Endothelial cell of umbilical vein (primary cell): ENCODE results near the gene OSBPL8. TPM values are rescaled to one million over a fixed set of nuclear protein-coding genes. Genes with fewer than 3 reads are reported as not detected.

Source experiments
- BruUV-seq: library from RNA; stranded (reverse); fragments of 400-500 nt; replicated peaks from 2 replicates; lab custom pipeline; 2021; lab: Mats Ljungman, UMichigan
- CTCF ChIA-PET: fragments of 300-600, 350-600 bp; sonication (Branson Sonifier 250); formaldehyde crosslinking; loops from one replicate; lab custom pipeline; 2021; ENCODE audit warnings: antibody characterized with exemption, inconsistent platforms; lab: Charles Lee
- POLR2A ChIA-PET: fragments of 300-600, 350-600 bp; sonication (Branson Sonifier 250); formaldehyde crosslinking; loops from one replicate; lab custom pipeline; 2021; ENCODE audit warnings: antibody characterized with exemption, inconsistent platforms; lab: Charles Lee
- DNase-seq: peaks from one replicate; pipeline ENCODE4 v3.0.0-alpha.2; 2011; ENCODE audit warnings: low read depth, low spot score
- FAIRE-seq: peaks from 2 replicates; lab custom pipeline; 2011; peaks lifted over from hg19 to GRCh38; lab: Jason Lieb, UNC
- H2AFZ ChIP-seq: 2 replicates; pipeline ENCODE4 v1.6.0; 2012; ENCODE audit warnings: low read depth, low read length, control low read depth, inconsistent platforms
- H3K27ac ChIP-seq: 2 replicates; pipeline ENCODE4 v1.5.1; 2011; ENCODE audit warnings: low read depth, mild to moderate bottlenecking, control low read depth, low read length, moderate library complexity; ENCODE audit not compliant: insufficient read depth
- H3K27me3 ChIP-seq, 2 experiments: 2 replicates each; pipeline versions ENCODE4 v1.6.0 to v1.6.1; 2011; ENCODE audit warnings: low read length in 2 of 2, mixed read lengths in 1 of 2; ENCODE audit not compliant: control insufficient read depth in 2 of 2, insufficient read depth in 2 of 2
- H3K36me3 ChIP-seq, 2 experiments: 2 replicates in 1 of 2; 3 replicates in 1 of 2; pipeline ENCODE4 v1.5.1; 2011; ENCODE audit warnings: low read length in 2 of 2, mild to moderate bottlenecking in 1 of 2, moderate library complexity in 1 of 2; ENCODE audit not compliant: control insufficient read depth in 2 of 2, insufficient read depth in 2 of 2; ENCODE audit errors: extremely low read depth in 1 of 2
- H3K4me1 ChIP-seq: 3 replicates; pipeline ENCODE4 v1.5.1; 2011; ENCODE audit warnings: mild to moderate bottlenecking, low read length; ENCODE audit not compliant: control insufficient read depth, insufficient read depth; ENCODE audit errors: extremely low read depth
- H3K4me2 ChIP-seq: 2 replicates; pipeline ENCODE4 v1.6.1; 2011; ENCODE audit warnings: low read length, control low read depth, mixed read lengths; ENCODE audit not compliant: insufficient read depth
- H3K4me3 ChIP-seq, 3 experiments: fragments of 200-600 bp in 1 of 3; sonication (generic), shearing (Covaris generic) in 1 of 3; replicated peaks in 1 of 3; 2 replicates each; pipeline ENCODE4 v1.5.1; 2011 to 2016; ENCODE audit warnings: control low read depth in 3 of 3, low read length in 3 of 3, mild to moderate bottlenecking in 2 of 3, inconsistent platforms in 1 of 3, low read depth in 1 of 3, moderate library complexity in 1 of 3; ENCODE audit not compliant: insufficient read depth in 1 of 3
- H3K79me2 ChIP-seq: 2 replicates; pipeline ENCODE4 v1.6.0; 2012; ENCODE audit warnings: low read length, inconsistent platforms; ENCODE audit not compliant: control insufficient read depth, insufficient read depth
- H3K9ac ChIP-seq: replicated peaks from 2 replicates; pipeline ENCODE3; 2011; ENCODE audit warnings: low read length, control low read depth; ENCODE audit not compliant: insufficient read depth; ENCODE audit errors: extremely low read depth
- H3K9me1 ChIP-seq: replicated peaks from 3 replicates; pipeline ENCODE4 v1.6.0; 2011; ENCODE audit warnings: mild to moderate bottlenecking, low read length; ENCODE audit not compliant: control insufficient read depth, insufficient read depth; ENCODE audit errors: extremely low read depth
- H3K9me3 ChIP-seq: replicated peaks from 2 replicates; pipeline ENCODE4 v1.5.1; 2012; ENCODE audit warnings: low read length, inconsistent platforms; ENCODE audit not compliant: control insufficient read depth, insufficient read depth
- H4K20me1 ChIP-seq: replicated peaks from 2 replicates; pipeline ENCODE3; 2011; ENCODE audit warnings: mild to moderate bottlenecking, low read length; ENCODE audit not compliant: control insufficient read depth, insufficient read depth; ENCODE audit errors: extremely low read depth
- EZH2 ChIP-seq: IDR thresholded peaks from 2 replicates; pipeline ENCODE4 v1.6.1; 2012; ENCODE audit warnings: borderline replicate concordance, low read depth, mild to moderate bottlenecking, moderate library complexity, low read length, inconsistent platforms; ENCODE audit not compliant: severe bottlenecking
- FOS ChIP-seq: IDR thresholded peaks from 2 replicates; pipeline ENCODE4 v1.6.1; 2011; ENCODE audit warnings: mild to moderate bottlenecking, low read length, moderate library complexity, borderline replicate concordance; ENCODE audit not compliant: insufficient read depth
- GATA2 ChIP-seq: IDR thresholded peaks from 2 replicates; pipeline ENCODE4 v1.7.0; 2011; ENCODE audit warnings: low read depth, mild to moderate bottlenecking, moderate library complexity, mixed read lengths, low read length; ENCODE audit not compliant: insufficient read length, insufficient read depth
- JUN ChIP-seq: IDR thresholded peaks from 2 replicates; pipeline ENCODE4 v1.6.1; 2011; ENCODE audit warnings: borderline replicate concordance, low read depth; ENCODE audit not compliant: insufficient read length, insufficient read depth
- MAX ChIP-seq: IDR thresholded peaks from 2 replicates; pipeline ENCODE4 v1.6.1; 2011; ENCODE audit not compliant: insufficient read depth, insufficient read length
- MYC ChIP-seq: IDR thresholded peaks from one replicate; pipeline ENCODE4 v1.6.1; 2011; ENCODE audit warnings: mild to moderate bottlenecking, low read depth, low read length
- POLR2A ChIP-seq: IDR thresholded peaks from 2 replicates; pipeline ENCODE4 v1.6.1; 2012; ENCODE audit warnings: low read depth, mild to moderate bottlenecking, control low read depth, low read length
- POLR2AphosphoS5 ChIP-seq: IDR thresholded peaks from 2 replicates; pipeline ENCODE4 v1.6.1; 2012; ENCODE audit warnings: low read depth, mild to moderate bottlenecking, control low read depth, low read length, moderate library complexity; ENCODE audit not compliant: insufficient read depth
- dilution Hi-C: fragments of 300-500 bp; cut with MboI; formaldehyde crosslinking; loops from one replicate; pipeline ENCODE4 v1.15.0; 2019; ENCODE audit warnings: low sequenced_read_pairs; ENCODE audit not compliant: extremely low pct_ligation_motif_present
- intact Hi-C: fragments of 100-400 bp; cut with micrococcal nuclease; formaldehyde crosslinking; loops from one replicate; pipeline ENCODE4 v1.10.0; 2022
- polyA plus RNA-seq, 4 experiments: library from polyadenylated mRNA; depleted of rRNA in 3 of 4; stranded (reverse) in 3 of 4; unstranded in 1 of 4; fragments of >200 nt; gene quantifications; 2 replicates each; pipeline versions ENCODE4 v1.2.1 to v1.2.3, GENCODE V29; 2011 to 2012; ENCODE audit warnings: missing spikeins in 1 of 4
- total RNA-seq: library from RNA; stranded (reverse); gene quantifications from 2 replicates; pipeline ENCODE4 v1.2.3, GENCODE V29; 2021
- TF ChIP-seq, protein P1 (sequence below), 2 donors: IDR thresholded peaks; 1 replicate in 1 of 2; 2 replicates in 1 of 2; pipeline ENCODE4 v1.5.1; 2011; ENCODE audit warnings: low read length in 2 of 2, mild to moderate bottlenecking in 2 of 2, moderate library complexity in 2 of 2, control low read depth in 1 of 2, inconsistent platforms in 1 of 2, low read depth in 1 of 2; ENCODE audit not compliant: insufficient read depth in 1 of 2; ENCODE audit errors: extremely low read depth in 1 of 2

Gene OSBPL8
- total and polyA plus RNA-seq, 2 donors (not counting 3 experiments of a cell fraction or from before 2014, with no cell fraction given): 10.3 to 47.6 TPM

- dilution Hi-C loops (no loop called here), intact Hi-C loops (no loop called here)
- POLR2A ChIA-PET: no interaction called here
- Histone ChIP-seq H3K4me1 (peaks cover 19% of the 10 kb centered on the region), H3K27me3 (no peaks in the 10 kb centered on the region), H3K27ac (no peak overlapping the region), H3K4me3 (no peak overlapping the region), H3K9me3 (no peaks in the 10 kb centered on the region), H3K9ac (no peak overlapping the region), H3K4me2 (no peak overlapping the region), H3K36me3 (no peaks in the 10 kb centered on the region), H4K20me1 (no peaks in the 10 kb centered on the region), H3K79me2 (peaks cover 2% of the 10 kb centered on the region), H3K9me1 (no peaks in the 10 kb centered on the region), H2AFZ (no peak overlapping the region)
- CTCF ChIA-PET: no interaction called here
- no TSS peak for BruUV-seq
- DNase-seq: no peak
- TF ChIP-seq, protein P1, sequence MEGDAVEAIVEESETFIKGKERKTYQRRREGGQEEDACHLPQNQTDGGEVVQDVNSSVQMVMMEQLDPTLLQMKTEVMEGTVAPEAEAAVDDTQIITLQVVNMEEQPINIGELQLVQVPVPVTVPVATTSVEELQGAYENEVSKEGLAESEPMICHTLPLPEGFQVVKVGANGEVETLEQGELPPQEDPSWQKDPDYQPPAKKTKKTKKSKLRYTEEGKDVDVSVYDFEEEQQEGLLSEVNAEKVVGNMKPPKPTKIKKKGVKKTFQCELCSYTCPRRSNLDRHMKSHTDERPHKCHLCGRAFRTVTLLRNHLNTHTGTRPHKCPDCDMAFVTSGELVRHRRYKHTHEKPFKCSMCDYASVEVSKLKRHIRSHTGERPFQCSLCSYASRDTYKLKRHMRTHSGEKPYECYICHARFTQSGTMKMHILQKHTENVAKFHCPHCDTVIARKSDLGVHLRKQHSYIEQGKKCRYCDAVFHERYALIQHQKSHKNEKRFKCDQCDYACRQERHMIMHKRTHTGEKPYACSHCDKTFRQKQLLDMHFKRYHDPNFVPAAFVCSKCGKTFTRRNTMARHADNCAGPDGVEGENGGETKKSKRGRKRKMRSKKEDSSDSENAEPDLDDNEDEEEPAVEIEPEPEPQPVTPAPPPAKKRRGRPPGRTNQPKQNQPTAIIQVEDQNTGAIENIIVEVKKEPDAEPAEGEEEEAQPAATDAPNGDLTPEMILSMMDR (IDR thresholded peaks at IDR 0.05; ENCODE audit: extremely low read depth in 1 of 2, insufficient read depth in 1 of 2, low read depth in 1 of 2, low read length in 2 of 2): no peak
- TF ChIP-seq MYC: no peak
- no peak for TF ChIP-seq EZH2
- no peak for TF ChIP-seq POLR2A
- TF ChIP-seq POLR2AphosphoS5: no peak
- FAIRE-seq: no peak
These were observed 110.6 kb downstream of the OSBPL8 start for GRCh38 chr12:76449016-76449415.

DNA sequence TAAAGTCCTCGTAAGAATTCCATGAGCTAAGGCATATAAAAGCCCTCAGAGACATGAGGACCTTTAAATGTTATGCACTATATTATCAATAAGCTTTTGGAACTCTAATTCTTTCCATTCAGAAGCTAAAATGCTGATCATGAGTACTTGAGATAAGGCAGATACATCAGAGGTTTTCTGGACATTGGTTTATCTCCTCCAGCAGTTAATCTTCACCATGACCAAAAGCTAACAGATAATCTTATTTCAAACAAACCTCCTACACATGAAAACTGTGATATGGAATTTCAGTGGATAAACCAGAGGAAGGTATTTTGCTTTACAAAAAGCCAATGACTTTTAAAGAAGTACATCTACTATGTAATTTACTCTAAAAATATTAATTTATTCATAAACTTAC lies 113.5 kb downstream of the OSBPL8 start:
- Histone ChIP-seq H3K79me2 (peaks cover 4% of the 10 kb centered on the region), H3K9ac (no peak overlapping the region), H3K27ac (no peak overlapping the region), H3K9me3 (no peaks in the 10 kb centered on the region), H3K9me1 (no peaks in the 10 kb centered on the region), H3K4me1 (peaks cover 18% of the 10 kb centered on the region), H3K4me3 (no peak overlapping the region), H3K4me2 (no peak overlapping the region), H2AFZ (no peak overlapping the region), H3K36me3 (no peaks in the 10 kb centered on the region), H3K27me3 (no peaks in the 10 kb centered on the region), H4K20me1 (no peaks in the 10 kb centered on the region)
- dilution Hi-C loops: no loop called here
- intact Hi-C loops: no loop called here
- CTCF ChIA-PET: no interaction called here
- POLR2A ChIA-PET: no interaction called here
- TF ChIP-seq POLR2A: no peak
- TF ChIP-seq GATA2: no peak
- TF ChIP-seq FOS: no peak
- TF ChIP-seq, protein P1 (IDR thresholded peaks at IDR 0.05; ENCODE audit: extremely low read depth in 1 of 2, insufficient read depth in 1 of 2, low read depth in 1 of 2, low read length in 2 of 2): no peak
- TF ChIP-seq MAX: no peak
- TF ChIP-seq MYC: no peak
- TF ChIP-seq JUN: no peak
- no peak for TF ChIP-seq POLR2AphosphoS5
- no peak for TF ChIP-seq EZH2
- BruUV-seq: no TSS peak
- FAIRE-seq (no peak), DNase-seq (no peak)
